ENCODE measurements around the gene LMOD1. TPM values are rescaled to one million over a fixed set of nuclear protein-coding genes. Genes with fewer than 3 reads are reported as not detected.

LMOD1 gene
- total and polyA plus RNA-seq, 2 donors (not counting 3 experiments of a cell fraction or from before 2014, with no cell fraction given) = 0.19 to 0.33 TPM

- H3K36me3 ChIP-seq (ENCODE audit: control insufficient read depth in 2 of 2, extremely low read depth in 1 of 2, insufficient read depth in 2 of 2, low read length in 2 of 2) = no peaks in the 10 kb centered on the region
- no peak overlapping the region for H3K9ac ChIP-seq (replicated peaks; ENCODE audit: extremely low read depth, insufficient read depth, low read length)
- H4K20me1 ChIP-seq (replicated peaks; ENCODE audit: control insufficient read depth, extremely low read depth, insufficient read depth, low read length) = no peaks in the 10 kb centered on the region
- FAIRE-seq (no peak), DNase-seq (ENCODE audit: low read depth, low spot score) (no peak)
- peaks cover 10% of the 10 kb centered on the region for H3K4me1 ChIP-seq (ENCODE audit: control insufficient read depth, extremely low read depth, insufficient read depth, low read length)
- H3K4me2 ChIP-seq (ENCODE audit: insufficient read depth, low read length) = no peak overlapping the region
- no peaks in the 10 kb centered on the region for H3K9me1 ChIP-seq (replicated peaks; ENCODE audit: control insufficient read depth, extremely low read depth, insufficient read depth, low read length)
- TF ChIP-seq POLR2A (IDR thresholded peaks at IDR 0.05; ENCODE audit: low read depth, low read length) (no peak), FOS (IDR thresholded peaks at IDR 0.05; ENCODE audit: borderline replicate concordance, insufficient read depth, low read length) (no peak), MAX (IDR thresholded peaks at IDR 0.05; ENCODE audit: insufficient read depth, insufficient read length) (no peak), POLR2AphosphoS5 (IDR thresholded peaks at IDR 0.05; ENCODE audit: insufficient read depth, low read depth, low read length) (no peak), MYC (IDR thresholded peaks at IDR 0.05; ENCODE audit: low read depth, low read length) (no peak), GATA2 (IDR thresholded peaks at IDR 0.05; ENCODE audit: insufficient read depth, insufficient read length, low read depth, low read length) (no peak), EZH2 (IDR thresholded peaks at IDR 0.05; ENCODE audit: borderline replicate concordance, low read depth, low read length, severe bottlenecking) (no peak), JUN (IDR thresholded peaks at IDR 0.05; ENCODE audit: borderline replicate concordance, insufficient read depth, insufficient read length, low read depth) (no peak)
- TF ChIP-seq, protein P1, sequence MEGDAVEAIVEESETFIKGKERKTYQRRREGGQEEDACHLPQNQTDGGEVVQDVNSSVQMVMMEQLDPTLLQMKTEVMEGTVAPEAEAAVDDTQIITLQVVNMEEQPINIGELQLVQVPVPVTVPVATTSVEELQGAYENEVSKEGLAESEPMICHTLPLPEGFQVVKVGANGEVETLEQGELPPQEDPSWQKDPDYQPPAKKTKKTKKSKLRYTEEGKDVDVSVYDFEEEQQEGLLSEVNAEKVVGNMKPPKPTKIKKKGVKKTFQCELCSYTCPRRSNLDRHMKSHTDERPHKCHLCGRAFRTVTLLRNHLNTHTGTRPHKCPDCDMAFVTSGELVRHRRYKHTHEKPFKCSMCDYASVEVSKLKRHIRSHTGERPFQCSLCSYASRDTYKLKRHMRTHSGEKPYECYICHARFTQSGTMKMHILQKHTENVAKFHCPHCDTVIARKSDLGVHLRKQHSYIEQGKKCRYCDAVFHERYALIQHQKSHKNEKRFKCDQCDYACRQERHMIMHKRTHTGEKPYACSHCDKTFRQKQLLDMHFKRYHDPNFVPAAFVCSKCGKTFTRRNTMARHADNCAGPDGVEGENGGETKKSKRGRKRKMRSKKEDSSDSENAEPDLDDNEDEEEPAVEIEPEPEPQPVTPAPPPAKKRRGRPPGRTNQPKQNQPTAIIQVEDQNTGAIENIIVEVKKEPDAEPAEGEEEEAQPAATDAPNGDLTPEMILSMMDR (IDR thresholded peaks at IDR 0.05; ENCODE audit: extremely low read depth in 1 of 2, insufficient read depth in 1 of 2, low read depth in 1 of 2, low read length in 2 of 2) = no peak
- no peak overlapping the region for H3K4me3 ChIP-seq (replicated peaks in 1 of 3; ENCODE audit: insufficient read depth in 1 of 3, low read depth in 1 of 3, low read length in 3 of 3)
- CTCF ChIA-PET = interaction anchor here (0.5 to 10.8 kb wide), 5 partner anchors 14 to 69 kb away, joined by 3 to 577 read pairs (median 4); partner anchors contain the start of gene LMOD1
- no peaks in the 10 kb centered on the region for H3K27me3 ChIP-seq (ENCODE audit: control insufficient read depth in 2 of 2, insufficient read depth in 2 of 2, low read length in 2 of 2)
- POLR2A ChIA-PET = interaction anchor here (0.7 to 0.9 kb wide), 2 partner anchors 53 to 55 kb away, joined by 3 read pairs; partner anchors contain the start of gene TIMM17A
- BruUV-seq (replicated peaks) = no TSS peak
- dilution Hi-C loops (cut with MboI; ENCODE audit: extremely low pct_ligation_motif_present, low sequenced_read_pairs) (no loop called here), intact Hi-C loops (cut with micrococcal nuclease) (no loop called here)
- H2AFZ ChIP-seq (ENCODE audit: low read depth, low read length) = no peak overlapping the region
- H3K27ac ChIP-seq (ENCODE audit: insufficient read depth, low read depth, low read length) = no peak overlapping the region
- H3K9me3 ChIP-seq (replicated peaks; ENCODE audit: control insufficient read depth, insufficient read depth, low read length) = no peaks in the 10 kb centered on the region
- H3K79me2 ChIP-seq (ENCODE audit: control insufficient read depth, insufficient read depth, low read length) = no peaks in the 10 kb centered on the region
Measured at GRCh38 chr1:201899683-201900429, 46.5 kb downstream of the LMOD1 start.

All from endothelial cell of umbilical vein (primary cell).